Stomach (tissue), 9 donors: ENCODE measurements around the gene SLC35D1. TPM values are rescaled to one million over a fixed set of nuclear protein-coding genes. Genes with fewer than 3 reads are reported as not detected.

Experiments
- DNase-seq, 2 donors: peaks; one replicate each; pipeline versions ENCODE4 v3.0.0 to v3.0.0-alpha.2; 2013 to 2019
- H3K27ac ChIP-seq, 5 donors: fragments of 200-600 bp in 4 of 5; sonication (generic) in 4 of 5; one replicate each; pipeline ENCODE4 v1.5.1; 2013 to 2019; ENCODE audit warnings: mild to moderate bottlenecking in 1 of 5, moderate library complexity in 1 of 5
- H3K27me3 ChIP-seq, 3 donors: fragments of 200-600 bp; sonication (generic); one replicate each; pipeline ENCODE4 v1.5.1; 2017 to 2019; ENCODE audit warnings: mixed run types in 1 of 3
- H3K36me3 ChIP-seq, 4 donors: fragments of 200-600 bp; sonication (generic); 1 replicate in 3 of 4; 2 replicates in 1 of 4; pipeline ENCODE4 v1.5.1; 2016 to 2019
- H3K4me1 ChIP-seq, 4 donors: fragments of 200-600 bp; sonication (generic); one replicate each; pipeline ENCODE4 v1.5.1; 2016 to 2019
- H3K4me3 ChIP-seq, 4 donors: fragments of 200-600 bp; sonication (generic) in 3 of 4; one replicate each; pipeline ENCODE4 v1.5.1; 2016 to 2019; ENCODE audit warnings: mild to moderate bottlenecking in 1 of 4
- H3K9me3 ChIP-seq, 4 donors: fragments of 200-600 bp; sonication (generic); one replicate each; pipeline ENCODE4 v1.5.1; 2016 to 2019
- CTCF ChIP-seq, 7 experiments: fragments of 450-650 bp in 4 of 7; fragments of 200-600 bp in 3 of 7; sonication (generic) in 3 of 7; IDR thresholded peaks; one replicate each; pipeline ENCODE4 v1.5.1; 2016 to 2019; ENCODE audit warnings: antibody characterized with exemption in 7 of 7, control low read depth in 2 of 7, mild to moderate bottlenecking in 1 of 7
- EP300 ChIP-seq: sonication (generic); formaldehyde crosslinking; IDR thresholded peaks from one replicate; pipeline ENCODE4 v1.6.1; 2017; ENCODE audit warnings: antibody characterized with exemption
- POLR2A ChIP-seq, 4 donors: fragments of 450-650 bp; IDR thresholded peaks; one replicate each; pipeline ENCODE4 v1.6.1; 2016; ENCODE audit warnings: antibody characterized with exemption in 4 of 4, control low read depth in 2 of 4, mild to moderate bottlenecking in 1 of 4, moderate library complexity in 1 of 4
- POLR2AphosphoS5 ChIP-seq, 3 donors: sonication (generic); formaldehyde crosslinking; IDR thresholded peaks; one replicate each; pipeline ENCODE4 v1.6.1; 2016; ENCODE audit warnings: antibody characterized with exemption in 3 of 3
- WGBS, 5 donors: extraction: QIAGEN DNeasy Blood & Tissue Kit in 3 of 5; methylation state at CpG; one replicate each; pipeline versions ENCODE4 v1.1.5 to v1.1.7; 2013 to 2018; 5-methylcytosine and 5-hydroxymethylcytosine counted together
- intact Hi-C: fragments of 100-400 bp; cut with DNase I; formaldehyde crosslinking; loops from one replicate; pipeline ENCODE4 v1.15.1; 2023; ENCODE audit warnings: low total_unique reads
- polyA plus RNA-seq, 3 donors: library from polyadenylated mRNA; stranded (reverse); fragments of 200-250 nt; gene quantifications; one replicate each; pipeline ENCODE4 v1.2.3, GENCODE V29; 2013
- total RNA-seq, 5 donors: library from RNA; depleted of rRNA; stranded (reverse); fragments of >200 nt; gene quantifications; one replicate each; pipeline versions ENCODE4 v1.1.0 to v1.2.3, GENCODE V29; 2014 to 2016
- donor health status: healthy with polysubstance abuse.
- donor health status: Bipolar disorder and iron deficiency.
- donor health status: healthy.

SLC35D1 gene
- total and polyA plus RNA-seq, 8 donors, result 1.7 to 40.8 (median 10.0) TPM

- no peak overlapping the region for H3K27ac ChIP-seq
- no peaks in the 10 kb centered on the region for H3K9me3 ChIP-seq
- TF ChIP-seq EP300, result no peak
- TF ChIP-seq POLR2A (IDR thresholded peaks at IDR 0.05), result no peak
- TF ChIP-seq CTCF (IDR thresholded peaks at IDR 0.05), result no peak
- no peak for TF ChIP-seq POLR2AphosphoS5 (IDR thresholded peaks at IDR 0.05)
- 87 to 92% (median 91%) methylated on average over 1 of the region's 1 CpG for WGBS, 5 donors
- no peaks in the 10 kb centered on the region for H3K27me3 ChIP-seq
- intact Hi-C loops, result no loop called here
- no peak for DNase-seq
- H3K36me3 ChIP-seq, result peaks cover 0 to 26% (median 20%) of the 10 kb centered on the region in 4 donors
- H3K4me1 ChIP-seq, result peaks cover 0 to 35% (median 12%) of the 10 kb centered on the region in 4 donors
- no peak overlapping the region for H3K4me3 ChIP-seq
Measured at GRCh38 chr1:67029472-67029871, 24.5 kb downstream of the SLC35D1 start.

- intact Hi-C loops, result no loop called here
Measured at GRCh38 chr1:67020765-67021164, 33.2 kb downstream of the SLC35D1 start.

GRCh38 chr1:67020304-67020703 lies 33.6 kb downstream of the SLC35D1 start:
- WGBS, 5 donors, result 15 to 54% (median 31%) methylated on average over 2 of the region's 2 CpGs
- H3K9me3 ChIP-seq, result no peaks in the 10 kb centered on the region
- no peaks in the 10 kb centered on the region for H3K27me3 ChIP-seq
- no peak for DNase-seq
- TF ChIP-seq POLR2A (IDR thresholded peaks at IDR 0.05), result no peak
- no peak for TF ChIP-seq EP300
- no peak for TF ChIP-seq CTCF (IDR thresholded peaks at IDR 0.05)
- TF ChIP-seq POLR2AphosphoS5 (IDR thresholded peaks at IDR 0.05), result no peak
- intact Hi-C loops, result no loop called here
- H3K36me3 ChIP-seq, result peaks cover 0 to 38% (median 23%) of the 10 kb centered on the region in 4 donors
- H3K4me3 ChIP-seq, result no peak overlapping the region
- peak overlapping the region in 4 of 5 donors; percentile 57 to 71 (median 64) for H3K27ac ChIP-seq
- H3K4me1 ChIP-seq, result peaks cover 5 to 60% (median 31%) of the 10 kb centered on the region in 4 donors

More at GRCh38 chr1:67020765-67021164, 33.2 kb downstream of the SLC35D1 start:
- WGBS, 5 donors, result 20 to 44% (median 25%) methylated on average over 2 of the region's 2 CpGs
- DNase-seq, result no peak
- H3K9me3 ChIP-seq, result no peaks in the 10 kb centered on the region
- no peak for TF ChIP-seq CTCF (IDR thresholded peaks at IDR 0.05)
- TF ChIP-seq EP300, result no peak
- no peak for TF ChIP-seq POLR2A (IDR thresholded peaks at IDR 0.05)
- TF ChIP-seq POLR2AphosphoS5 (IDR thresholded peaks at IDR 0.05), result no peak
- peak overlapping the region in 4 of 5 donors; percentile 57 to 71 (median 64) for H3K27ac ChIP-seq
- no peak overlapping the region for H3K4me3 ChIP-seq
- H3K36me3 ChIP-seq, result peaks cover 0 to 38% (median 23%) of the 10 kb centered on the region in 4 donors
- no peaks in the 10 kb centered on the region for H3K27me3 ChIP-seq
- peaks cover 5 to 60% (median 31%) of the 10 kb centered on the region in 4 donors for H3K4me1 ChIP-seq

- peak in 1 of 2 donors; percentile 43 for DNase-seq
- peaks cover 5 to 60% (median 31%) of the 10 kb centered on the region in 4 donors for H3K4me1 ChIP-seq
- TF ChIP-seq EP300 (no peak), POLR2A (IDR thresholded peaks at IDR 0.05) (no peak), POLR2AphosphoS5 (IDR thresholded peaks at IDR 0.05) (no peak), CTCF (IDR thresholded peaks at IDR 0.05) (no peak)
- H3K36me3 ChIP-seq, result peaks cover 0 to 33% (median 22%) of the 10 kb centered on the region in 4 donors
- WGBS, 5 donors, result 0 to 33% (median 20%) methylated on average over 1 of the region's 1 CpG
- H3K27me3 ChIP-seq, result no peaks in the 10 kb centered on the region
- intact Hi-C loops, result no loop called here
- H3K4me3 ChIP-seq, result no peak overlapping the region
- peak overlapping the region; percentile 55 to 71 (median 63) for H3K27ac ChIP-seq
- H3K9me3 ChIP-seq, result no peaks in the 10 kb centered on the region
Measured at GRCh38 chr1:67019600-67020136, 34.3 kb downstream of the SLC35D1 start.
